CD1c-positive myeloid dendritic cell (primary cell): ENCODE data around the gene FGF7.
"Not testable (repeated sequence)": the region's sequence is repeated elsewhere in the genome, so short reads cannot be mapped to it uniquely, and the experiment has no call there.

Experiments
- DNase-seq: peaks from one replicate; pipeline ENCODE4 v3.0.0-alpha.2; 2016; ENCODE audit errors: extremely low spot score

Gene FGF7

DNA sequence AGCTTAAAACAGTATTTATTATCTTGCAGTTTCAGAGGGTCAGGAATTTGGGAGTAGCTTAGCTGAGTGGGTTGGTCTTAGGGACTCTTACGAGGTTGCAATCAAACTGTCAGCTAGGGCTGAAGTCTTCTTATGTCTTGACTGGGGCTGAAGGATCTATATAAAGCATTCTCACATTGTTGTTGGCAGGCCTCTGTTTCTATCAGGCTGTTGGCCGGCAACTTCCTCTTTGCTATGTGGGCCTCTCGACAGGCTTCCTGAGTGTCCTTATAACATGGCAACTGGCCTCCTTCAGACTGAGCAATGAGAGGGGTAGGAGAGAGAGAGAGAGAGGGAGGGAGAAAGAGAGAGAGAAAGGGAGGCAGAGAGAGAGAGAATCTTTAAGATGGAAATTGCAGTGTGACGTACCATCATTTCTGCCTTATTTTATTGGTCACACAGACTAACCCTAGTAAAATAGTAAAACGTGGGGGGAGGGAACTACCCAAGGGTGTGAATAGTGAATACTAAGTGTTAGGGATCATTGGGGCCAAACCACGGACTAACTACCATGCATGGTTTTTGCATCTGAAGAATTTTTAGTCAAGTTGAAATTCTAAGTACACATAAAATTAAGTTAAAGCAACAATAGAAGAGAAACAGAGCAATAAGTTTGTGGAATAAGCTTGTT, 16.1 kb downstream of the FGF7 start:
- peak; percentile 47 for DNase-seq

GRCh38 chr15:49439678-49440395, 16.8 kb downstream of the FGF7 start:
- peak; percentile 4 for DNase-seq

DNA sequence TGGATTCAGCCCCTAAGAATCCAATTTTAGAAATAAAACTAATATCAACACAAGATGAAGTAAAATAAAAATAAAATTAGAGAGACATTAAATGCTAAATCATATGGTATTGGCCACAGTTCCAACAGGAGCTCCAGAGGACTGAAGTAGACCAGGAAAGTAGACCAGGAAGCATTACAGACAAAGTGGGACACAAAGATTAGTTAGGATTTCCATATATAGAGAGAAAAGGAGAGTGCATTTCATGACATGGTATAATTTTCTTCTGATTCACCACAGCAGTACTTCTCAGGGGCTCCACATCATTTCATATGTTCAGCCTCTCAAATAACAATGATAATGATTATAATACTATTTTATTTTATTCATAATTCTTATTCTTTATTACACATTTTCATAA, 18.3 kb downstream of the FGF7 start:
- no peak for DNase-seq

DNA sequence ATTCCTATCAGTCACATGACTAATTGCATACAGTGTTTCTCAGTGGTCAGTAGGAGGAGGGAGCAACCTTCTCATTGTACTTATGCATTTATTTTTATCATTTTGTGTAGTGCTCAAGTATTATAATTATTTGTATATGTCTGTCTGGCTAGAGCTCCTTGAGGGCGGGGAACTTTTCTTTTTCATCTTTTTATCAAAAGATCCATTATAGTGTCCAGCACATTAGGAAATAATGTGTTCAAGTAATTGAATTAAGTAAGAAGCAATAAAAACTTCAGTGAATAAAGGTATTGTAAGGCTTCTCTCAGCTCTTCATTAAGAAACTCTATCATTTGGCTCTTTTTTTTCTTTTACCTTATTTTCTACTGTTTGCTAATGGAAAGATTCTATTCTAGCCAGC, 18.8 kb downstream of the FGF7 start:
- DNase-seq, result no peak

DNA sequence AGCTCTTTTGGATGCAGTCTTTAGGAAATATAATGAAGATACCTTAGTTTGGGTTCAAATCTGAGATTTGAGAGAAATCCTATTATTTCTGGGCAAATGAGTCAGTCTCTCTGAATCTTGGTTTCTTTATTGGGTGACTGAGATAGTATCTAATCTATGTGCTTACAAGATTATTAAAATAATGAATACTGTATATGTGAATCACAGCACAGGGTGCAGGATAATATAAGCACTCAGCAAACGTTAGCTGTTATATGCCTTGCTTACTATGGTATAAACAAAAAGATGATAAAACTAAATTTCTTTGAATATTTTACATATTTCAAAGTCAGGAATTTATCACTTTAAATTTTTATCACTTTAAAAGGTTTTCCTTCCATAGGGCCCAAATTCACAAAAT, 29.6 kb downstream of the FGF7 start:
- no peak for DNase-seq

- no peak for DNase-seq
These were observed 33.1 kb downstream of the FGF7 start for GRCh38 chr15:49456166-49456565.

- DNase-seq, result no peak
These were observed 35.1 kb downstream of the FGF7 start for GRCh38 chr15:49458145-49458544.

- DNase-seq, result no peak
These were observed 37.4 kb downstream of the FGF7 start for GRCh38 chr15:49460411-49460941.

GRCh38 chr15:49462232-49462844, 39.3 kb downstream of the FGF7 start:
- no peak for DNase-seq

DNA sequence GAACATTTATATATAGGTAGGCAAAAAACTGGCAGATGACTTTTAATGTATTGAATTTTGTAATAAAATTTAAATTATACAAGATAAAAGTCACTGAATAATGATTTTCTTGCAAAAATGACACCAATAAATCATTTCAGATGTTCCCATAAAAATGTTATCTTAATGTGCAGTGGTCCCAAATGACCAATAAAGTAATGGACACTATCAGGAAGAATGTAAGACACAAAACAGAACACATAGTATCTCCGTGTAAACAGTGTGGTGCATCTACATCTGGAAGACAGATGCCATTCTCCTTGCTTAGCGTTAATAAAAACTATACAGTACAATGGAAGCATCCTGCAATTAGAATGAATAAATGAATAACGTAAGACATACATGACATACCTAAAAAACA, 41.5 kb downstream of the FGF7 start:
- no peak for DNase-seq

DNA sequence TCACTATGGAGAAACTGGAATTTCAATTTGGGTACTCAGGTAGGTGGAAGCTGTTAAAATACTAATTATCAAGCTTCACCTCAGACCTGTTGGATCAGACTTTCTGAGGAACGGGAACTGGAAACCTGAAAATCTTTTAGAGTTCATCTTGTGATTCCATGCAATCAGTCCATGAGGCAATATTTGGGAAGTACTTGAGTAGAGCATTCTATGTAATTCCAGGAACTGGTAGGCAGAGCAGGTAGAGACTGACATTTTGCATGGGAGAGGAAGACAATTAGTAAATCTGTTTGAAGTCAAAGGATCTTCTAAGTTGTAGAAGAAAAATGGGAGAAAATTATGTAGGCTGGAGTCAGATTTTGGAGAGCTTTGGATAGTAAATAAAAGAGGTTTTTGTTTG, 43.1 kb downstream of the FGF7 start:
- no peak for DNase-seq

GRCh38 chr15:49467746-49468480, 44.9 kb downstream of the FGF7 start:
- DNase-seq, result no peak

DNA sequence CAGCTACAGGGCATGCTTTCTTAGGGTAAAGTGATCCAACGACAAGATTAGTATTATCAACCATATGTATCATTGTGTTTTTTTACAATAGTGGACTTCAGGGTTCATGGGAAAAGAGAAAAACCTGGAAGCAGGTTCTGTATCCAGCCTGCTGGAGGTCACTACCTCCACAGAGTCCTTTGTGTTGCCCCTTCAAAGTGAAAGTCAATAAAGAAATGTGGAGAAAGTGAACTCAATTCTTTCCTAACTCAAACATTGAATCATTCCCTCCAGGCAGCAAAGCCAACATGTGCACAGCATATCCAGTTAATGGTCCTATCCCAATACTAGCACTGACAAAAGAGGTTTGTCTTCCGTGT, 45.4 kb downstream of the FGF7 start:
- no peak for DNase-seq

GRCh38 chr15:49471248-49471647, 48.2 kb downstream of the FGF7 start:
- DNase-seq, result not testable (repeated sequence)

DNA sequence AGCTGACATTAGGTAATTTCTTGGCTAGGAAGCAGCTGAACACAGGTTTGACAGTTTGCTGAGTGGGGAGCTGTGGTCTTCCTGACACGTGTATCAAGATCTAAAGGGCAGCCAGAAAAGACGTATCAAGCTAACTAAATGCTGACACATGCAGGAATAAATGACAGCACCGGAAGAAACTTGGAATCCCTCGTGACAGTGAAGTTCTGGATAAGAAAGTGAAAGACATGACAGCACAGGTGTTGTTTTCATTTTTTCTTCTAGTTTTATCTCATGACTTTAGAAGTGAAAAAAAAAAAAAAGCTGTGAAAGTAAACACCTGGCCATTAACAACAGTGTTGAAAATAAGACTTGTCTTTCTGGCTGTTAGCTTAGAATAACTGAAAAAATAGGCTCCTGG, 48.7 kb downstream of the FGF7 start:
- DNase-seq, result no peak

DNA sequence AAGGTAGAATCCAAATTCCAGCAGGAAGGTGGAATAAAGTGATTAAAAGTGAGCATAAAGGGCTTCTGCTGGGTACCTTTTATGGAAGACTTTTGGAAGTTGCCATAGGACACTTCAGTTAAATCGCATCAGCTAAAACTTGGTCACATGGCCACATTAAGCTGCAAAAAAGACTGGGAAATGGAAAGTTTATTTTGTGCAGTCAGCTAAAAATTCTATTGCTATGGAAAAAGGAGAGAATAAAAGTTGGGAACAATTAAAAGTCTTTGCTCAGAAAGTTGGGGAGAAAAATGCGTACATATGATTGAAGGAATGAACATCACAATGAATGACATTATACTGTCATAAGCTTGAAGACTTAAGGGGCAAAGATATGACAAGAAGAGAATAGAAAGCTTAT, 49.3 kb downstream of the FGF7 start:
- no peak for DNase-seq

DNA sequence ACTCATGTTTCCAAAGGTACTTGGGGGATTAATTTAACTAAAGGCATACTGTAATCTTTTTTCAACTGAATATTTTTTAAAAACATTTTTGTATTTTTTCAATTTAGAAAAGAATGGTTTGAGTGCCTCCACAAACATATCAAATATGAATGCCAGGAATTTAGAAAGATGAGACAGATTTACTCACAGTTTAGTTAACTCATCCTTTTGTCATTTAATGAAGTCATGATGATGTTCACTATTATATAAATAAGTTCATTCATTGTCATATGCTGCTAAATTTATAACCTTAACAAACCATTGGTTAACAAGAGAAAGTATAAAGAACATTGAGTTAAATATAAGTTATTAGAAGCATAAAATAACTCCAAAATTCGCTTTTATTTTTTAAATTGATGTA, 50.0 kb downstream of the FGF7 start:
- no peak for DNase-seq

- DNase-seq, result not testable (repeated sequence)
These were observed 55.0 kb downstream of the FGF7 start for GRCh38 chr15:49478021-49478420.

- DNase-seq, result not testable (repeated sequence)
These were observed 55.9 kb downstream of the FGF7 start for GRCh38 chr15:49478982-49479381.

DNA sequence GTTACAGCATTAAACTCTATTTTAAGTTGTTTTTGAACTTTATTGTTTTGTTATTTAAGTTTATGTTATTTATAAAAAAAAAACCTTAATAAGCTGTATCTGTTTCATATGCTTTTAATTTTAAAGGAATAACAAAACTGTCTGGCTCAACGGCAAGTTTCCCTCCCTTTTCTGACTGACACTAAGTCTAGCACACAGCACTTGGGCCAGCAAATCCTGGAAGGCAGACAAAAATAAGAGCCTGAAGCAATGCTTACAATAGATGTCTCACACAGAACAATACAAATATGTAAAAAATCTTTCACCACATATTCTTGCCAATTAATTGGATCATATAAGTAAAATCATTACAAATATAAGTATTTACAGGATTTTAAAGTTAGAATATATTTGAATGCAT, 62.4 kb downstream of the FGF7 start:
- DNase-seq, result not testable (repeated sequence)

GRCh38 chr15:49490966-49491365, 67.9 kb downstream of the FGF7 start:
- no peak for DNase-seq

DNA sequence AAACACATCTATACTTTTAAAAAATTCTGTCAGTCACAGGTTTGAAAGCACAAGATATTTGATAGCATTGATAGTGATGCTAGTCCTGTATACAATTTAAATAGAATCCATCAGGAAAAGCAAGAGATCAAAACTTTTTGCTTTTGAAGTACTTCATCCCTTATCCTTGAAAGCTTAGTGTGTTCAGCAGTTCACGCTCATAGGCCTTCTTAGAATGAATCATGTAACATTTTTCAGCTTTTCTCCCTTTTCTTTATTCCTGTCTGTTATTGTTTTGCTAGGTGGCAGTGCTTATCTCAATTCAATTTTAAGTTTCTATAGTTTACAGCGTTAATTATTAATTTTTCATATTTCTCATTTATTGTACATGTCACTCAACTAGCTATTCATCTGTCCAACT, 69.1 kb downstream of the FGF7 start:
- no peak for DNase-seq
